Neuronal stem cell (in vitro differentiated cells): ENCODE results near the gene FBXW11.

Experiments
- DNase-seq: peaks from one replicate; pipeline ENCODE4 v3.0.0-alpha.2; 2013; ENCODE audit warnings: low spot score
- H2AFZ ChIP-seq: one replicate; pipeline ENCODE4 v1.6.1; 2013; ENCODE audit warnings: mild to moderate bottlenecking, low read length, inconsistent platforms
- H2AK5ac ChIP-seq: 2 replicates; pipeline ENCODE4 v1.6.1; 2013; ENCODE audit warnings: low read depth, mild to moderate bottlenecking, inconsistent platforms, low read length, moderate library complexity, mixed read lengths
- H2BK120ac ChIP-seq: 2 replicates; pipeline ENCODE4 v1.6.1; 2013; ENCODE audit warnings: low read depth, mild to moderate bottlenecking, inconsistent platforms, low read length, moderate library complexity, mixed read lengths
- H2BK12ac ChIP-seq: one replicate; pipeline ENCODE4 v1.6.1; 2013; ENCODE audit warnings: low read length, inconsistent platforms
- H2BK15ac ChIP-seq: 2 replicates; pipeline ENCODE4 v1.6.1; 2013; ENCODE audit warnings: mild to moderate bottlenecking, low read length, inconsistent platforms, mixed read lengths
- H2BK5ac ChIP-seq: one replicate; pipeline ENCODE4 v1.6.1; 2013; ENCODE audit warnings: inconsistent platforms, mild to moderate bottlenecking, low read length, moderate library complexity
- H3K14ac ChIP-seq: one replicate; pipeline ENCODE4 v1.6.1; 2013; ENCODE audit warnings: low read length, inconsistent platforms
- H3K18ac ChIP-seq: 2 replicates; pipeline ENCODE4 v1.6.1; 2013; ENCODE audit warnings: low read length, inconsistent platforms
- H3K23ac ChIP-seq: 2 replicates; pipeline ENCODE4 v1.6.1; 2013; ENCODE audit warnings: low read depth, mild to moderate bottlenecking, mixed read lengths, low read length, inconsistent platforms; ENCODE audit not compliant: poor library complexity
- H3K27ac ChIP-seq: replicated peaks from 3 replicates; pipeline ENCODE4 v1.5.1; 2013; ENCODE audit warnings: low read length, inconsistent platforms
- H3K27me3 ChIP-seq, 3 experiments: 2 replicates each; pipeline ENCODE4 v1.6.1; 2013; ENCODE audit warnings: low read length in 3 of 3, mild to moderate bottlenecking in 2 of 3, inconsistent platforms in 1 of 3, low read depth in 1 of 3, mixed read lengths in 1 of 3, moderate library complexity in 1 of 3; ENCODE audit not compliant: control insufficient read depth in 3 of 3, insufficient read depth in 3 of 3
- H3K36me3 ChIP-seq, 2 donors: replicated peaks in 1 of 2; 2 replicates each; pipeline ENCODE4 v1.6.1; 2013; ENCODE audit warnings: low read length in 2 of 2; ENCODE audit not compliant: control insufficient read depth in 2 of 2, insufficient read depth in 2 of 2
- H3K4ac ChIP-seq: 2 replicates; pipeline ENCODE4 v1.6.1; 2013; ENCODE audit warnings: inconsistent platforms, mild to moderate bottlenecking, low read length, moderate library complexity
- H3K4me1 ChIP-seq, 2 donors: 1 replicate in 1 of 2; 2 replicates in 1 of 2; pipeline ENCODE4 v1.6.1; 2013; ENCODE audit warnings: low read length in 2 of 2, low read depth in 1 of 2; ENCODE audit not compliant: control insufficient read depth in 2 of 2, insufficient read depth in 1 of 2
- H3K4me2 ChIP-seq: one replicate; pipeline ENCODE4 v1.6.1; 2013; ENCODE audit warnings: mild to moderate bottlenecking, low read length, inconsistent platforms; ENCODE audit not compliant: insufficient read depth, poor library complexity, severe bottlenecking
- H3K4me3 ChIP-seq, 2 donors: 2 replicates each; pipeline ENCODE4 v1.5.1; 2013; ENCODE audit warnings: low read length in 2 of 2, mild to moderate bottlenecking in 2 of 2, inconsistent platforms in 1 of 2, moderate library complexity in 1 of 2
- H3K79me1 ChIP-seq: one replicate; pipeline ENCODE4 v1.6.1; 2013; ENCODE audit warnings: low read depth, mild to moderate bottlenecking, inconsistent platforms, low read length, moderate library complexity
- H3K9ac ChIP-seq: one replicate; pipeline ENCODE4 v1.6.1; 2013; ENCODE audit warnings: mild to moderate bottlenecking, low read depth, low read length, inconsistent platforms; ENCODE audit not compliant: poor library complexity
- H3K9me3 ChIP-seq, 2 donors: replicated peaks in 1 of 2; 2 replicates each; pipeline versions ENCODE3 to v1.6.1; 2013; ENCODE audit warnings: low read length in 2 of 2, mild to moderate bottlenecking in 2 of 2, inconsistent platforms in 1 of 2, low read depth in 1 of 2, mixed read lengths in 1 of 2, moderate library complexity in 1 of 2; ENCODE audit not compliant: control insufficient read depth in 2 of 2, insufficient read depth in 1 of 2
- H4K8ac ChIP-seq: one replicate; pipeline ENCODE4 v1.6.1; 2013; ENCODE audit warnings: low read depth, mild to moderate bottlenecking, inconsistent platforms, low read length, moderate library complexity
- H4K91ac ChIP-seq: one replicate; pipeline ENCODE4 v1.6.1; 2013; ENCODE audit warnings: low read length, low read depth, mild to moderate bottlenecking, inconsistent platforms; ENCODE audit not compliant: poor library complexity
- WGBS, 2 donors: extraction: QIAGEN DNeasy Blood & Tissue Kit; methylation state at CpG; one replicate each; pipeline ENCODE4 v1.1.7; 2013; ENCODE audit warnings: missing lambda C conversion rate in 2 of 2, mixed read lengths in 1 of 2; ENCODE audit not compliant: insufficient read length in 2 of 2, insufficient replicate concordance in 1 of 2; ENCODE audit errors: extremely low coverage in 2 of 2; 5-methylcytosine and 5-hydroxymethylcytosine counted together

FBXW11 gene

GRCh38 chr5:172048539-172049101 lies 42.2 kb upstream of the FBXW11 start:
- WGBS, 2 donors = no CpG with 5 or more reads among the region's 12 CpGs
- Histone ChIP-seq H4K91ac (peak overlapping the region; percentile 56), H3K79me1 (no peaks in the 10 kb centered on the region), H3K23ac (no peak overlapping the region), H2AK5ac (no peak overlapping the region), H2BK5ac (no peak overlapping the region), H3K36me3 (peaks cover 0 to 16% of the 10 kb centered on the region in 2 donors), H3K27me3 (no peaks in the 10 kb centered on the region), H3K27ac (no peak overlapping the region), H3K4me2 (no peak overlapping the region), H3K18ac (no peak overlapping the region), H2BK120ac (no peak overlapping the region), H2BK15ac (no peak overlapping the region), H2AFZ (no peak overlapping the region), H3K14ac (peak overlapping the region; percentile 31), H3K4me3 (no peak overlapping the region), H4K8ac (no peak overlapping the region), H2BK12ac (no peak overlapping the region), H3K9ac (no peak overlapping the region), H3K9me3 (peaks cover 0 to 4% of the 10 kb centered on the region in 2 donors), H3K4ac (no peak overlapping the region), H3K4me1 (peaks cover 3 to 8% of the 10 kb centered on the region in 2 donors)
- no peak for DNase-seq

GRCh38 chr5:172048170-172048422 lies 41.7 kb upstream of the FBXW11 start:
- Histone ChIP-seq H3K9me3 (peaks cover 0 to 4% of the 10 kb centered on the region in 2 donors), H4K91ac (no peak overlapping the region), H3K4me3 (no peak overlapping the region), H2AK5ac (no peak overlapping the region), H3K23ac (no peak overlapping the region), H2BK15ac (no peak overlapping the region), H3K9ac (no peak overlapping the region), H3K14ac (no peak overlapping the region), H2AFZ (no peak overlapping the region), H3K36me3 (peaks cover 0 to 14% of the 10 kb centered on the region in 2 donors), H4K8ac (no peak overlapping the region), H3K4ac (no peak overlapping the region), H3K27me3 (no peaks in the 10 kb centered on the region), H2BK120ac (no peak overlapping the region), H2BK12ac (no peak overlapping the region), H3K4me2 (no peak overlapping the region), H3K4me1 (peaks cover 3 to 8% of the 10 kb centered on the region in 2 donors), H3K27ac (no peak overlapping the region), H2BK5ac (no peak overlapping the region), H3K79me1 (no peaks in the 10 kb centered on the region), H3K18ac (no peak overlapping the region)
- 100% methylated on average over 1 of the region's 1 CpG; no CpG with 5 or more reads in 1 of the 2 donors for WGBS, 2 donors
- no peak for DNase-seq

- no peak overlapping the region for H2AK5ac ChIP-seq
- no peak overlapping the region for H3K9ac ChIP-seq
- H3K36me3 ChIP-seq = peaks cover 0 to 9% of the 10 kb centered on the region in 2 donors
- H2AFZ ChIP-seq = no peak overlapping the region
- no peak overlapping the region for H2BK120ac ChIP-seq
- no peak overlapping the region for H4K8ac ChIP-seq
- no CpG with 5 or more reads among the region's 4 CpGs for WGBS, 2 donors
- H3K9me3 ChIP-seq = no peaks in the 10 kb centered on the region
- H3K4me2 ChIP-seq = no peak overlapping the region
- no peak overlapping the region for H3K18ac ChIP-seq
- no peak overlapping the region for H3K23ac ChIP-seq
- no peak overlapping the region for H2BK5ac ChIP-seq
- no peaks in the 10 kb centered on the region for H3K27me3 ChIP-seq
- H3K4me3 ChIP-seq = no peak overlapping the region
- DNase-seq = no peak
- no peak overlapping the region for H2BK15ac ChIP-seq
- H3K4ac ChIP-seq = no peak overlapping the region
- H3K79me1 ChIP-seq = no peaks in the 10 kb centered on the region
- H3K14ac ChIP-seq = no peak overlapping the region
- H3K27ac ChIP-seq = no peak overlapping the region
- H2BK12ac ChIP-seq = no peak overlapping the region
- peaks cover 0 to 8% of the 10 kb centered on the region in 2 donors for H3K4me1 ChIP-seq
- H4K91ac ChIP-seq = no peak overlapping the region
These were observed 40.2 kb upstream of the FBXW11 start for GRCh38 chr5:172046593-172046992.

GRCh38 chr5:172045315-172045632 lies 38.8 kb upstream of the FBXW11 start:
- Histone ChIP-seq H3K4me2 (no peak overlapping the region), H2BK120ac (no peak overlapping the region), H2AK5ac (no peak overlapping the region), H3K36me3 (peaks cover 0 to 9% of the 10 kb centered on the region in 2 donors), H4K91ac (no peak overlapping the region), H3K4me1 (peaks cover 0 to 8% of the 10 kb centered on the region in 2 donors), H3K18ac (no peak overlapping the region), H2AFZ (no peak overlapping the region), H3K27ac (no peak overlapping the region), H3K23ac (no peak overlapping the region), H3K4me3 (no peak overlapping the region), H2BK5ac (no peak overlapping the region), H4K8ac (no peak overlapping the region), H2BK15ac (no peak overlapping the region), H3K14ac (no peak overlapping the region), H3K9ac (no peak overlapping the region), H2BK12ac (no peak overlapping the region), H3K4ac (no peak overlapping the region), H3K27me3 (no peaks in the 10 kb centered on the region), H3K9me3 (no peaks in the 10 kb centered on the region), H3K79me1 (no peaks in the 10 kb centered on the region)
- no CpG with 5 or more reads among the region's 7 CpGs for WGBS, 2 donors
- no peak for DNase-seq
